ENCODE data around the gene PTPN18. TPM values are rescaled to one million over a fixed set of nuclear protein-coding genes. Genes with fewer than 3 reads are reported as not detected.

Gene PTPN18
- total and polyA plus RNA-seq, 5 donors from 2014 or later = 42.2 to 61.3 (median 50.2) TPM

DNA sequence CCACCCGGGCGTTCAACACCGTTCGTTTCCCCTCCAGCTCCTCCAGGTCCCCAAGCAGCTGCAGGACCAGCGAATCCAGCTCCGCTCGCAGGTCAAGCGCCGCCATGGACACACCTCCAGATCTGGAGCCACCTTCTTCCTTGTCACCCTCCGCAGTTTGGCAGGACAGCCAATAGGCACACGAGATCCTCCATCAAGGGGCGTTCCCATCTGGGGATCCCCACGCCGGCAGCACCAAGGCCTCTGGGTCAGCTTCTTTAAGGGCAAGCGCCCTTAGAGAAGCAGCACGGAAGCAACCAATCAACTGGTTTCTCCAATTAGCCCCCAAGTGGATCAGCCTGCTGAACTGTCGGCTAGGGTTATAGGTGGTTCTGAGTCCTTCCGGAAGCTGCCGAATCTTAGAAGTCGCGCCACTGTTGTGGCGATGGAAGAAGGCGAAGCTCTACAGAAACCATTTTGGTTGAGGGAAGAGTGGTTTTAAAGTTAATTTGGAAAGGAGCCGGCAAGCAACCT lies 13.8 kb upstream of the PTPN18 start:
- Mint-ChIP-seq H3K4me3 (peak overlapping the region; percentile 95 to 100 (median 100)), H3K27ac (peak overlapping the region; percentile 100), H3K9me3 (no peaks in the 10 kb centered on the region), H3K36me3 (peaks cover 43% of the 10 kb centered on the region), H3K4me1 (peaks cover 5 to 51% (median 20%) of the 10 kb centered on the region in 4 donors), H3K27me3 (no peaks in the 10 kb centered on the region)
- DNase-seq (peak; percentile 84 to 94 (median 90)), ATAC-seq (ENCODE audit: low read depth in 2 of 2) (peak; percentile 65 to 68)
- Histone ChIP-seq H3K9me3 (ENCODE audit: control insufficient read depth in 2 of 2, low read length in 2 of 2) (no peaks in the 10 kb centered on the region), H3K36me3 (ENCODE audit: control insufficient read depth, insufficient read depth, low read length) (peaks cover 50% of the 10 kb centered on the region), H3K27ac (ENCODE audit: insufficient read depth, low read length, poor library complexity, severe bottlenecking) (peak overlapping the region; percentile 97), H3K27me3 (ENCODE audit: control insufficient read depth, insufficient read depth, low read length) (no peaks in the 10 kb centered on the region), H3K4me1 (ENCODE audit: control insufficient read depth, insufficient read depth, low read length, poor library complexity, severe bottlenecking) (peaks cover 24% of the 10 kb centered on the region), H3K4me3 (ENCODE audit: low read depth, low read length) (peak overlapping the region; percentile 98)

DNA sequence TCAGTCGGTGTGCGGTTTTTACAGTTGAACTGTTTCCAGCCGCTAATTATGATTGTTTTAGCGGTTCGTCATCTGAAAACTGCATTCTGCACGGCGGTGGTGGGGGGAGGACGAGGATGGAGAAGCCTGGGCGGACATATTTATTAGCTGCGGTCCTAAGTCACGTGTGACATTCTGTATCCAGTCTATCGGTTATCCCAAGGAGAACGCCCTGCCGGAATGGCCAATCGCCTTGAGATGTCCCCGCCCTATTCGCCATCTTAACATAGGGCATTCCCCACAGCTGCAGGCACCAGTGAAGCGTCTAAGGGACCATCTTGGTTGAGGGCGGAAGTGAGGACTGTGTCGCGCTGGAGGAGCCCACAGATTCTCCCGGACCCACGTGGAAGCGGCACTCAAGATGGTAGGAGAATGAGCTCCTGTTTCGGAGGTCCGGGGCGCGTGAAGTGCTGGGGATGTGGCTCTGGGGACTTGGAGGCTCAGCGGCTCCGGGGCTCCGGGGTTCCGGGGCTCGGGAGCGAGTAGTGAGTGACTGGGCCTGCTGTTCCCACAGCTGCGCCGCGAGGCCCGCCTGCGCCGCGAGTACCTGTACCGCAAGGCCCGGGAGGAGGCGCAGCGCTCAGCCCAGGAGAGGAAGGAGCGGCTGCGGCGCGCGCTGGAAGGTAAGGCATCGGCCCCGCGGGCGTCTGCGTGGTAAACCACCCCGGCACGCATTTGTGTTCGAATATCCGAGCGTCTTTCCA lies 13.2 kb upstream of the PTPN18 start, which contains the start of gene IMP4:
Gene IMP4, plus strand, starts transcription at position 365 of the 743 bp plus-strand sequence. Its CDS starts 36 bp downstream, at position 401.
- Histone ChIP-seq H3K36me3 (ENCODE audit: control insufficient read depth, insufficient read depth, low read length) (peaks cover 55% of the 10 kb centered on the region), H3K4me1 (ENCODE audit: control insufficient read depth, insufficient read depth, low read length, poor library complexity, severe bottlenecking) (peaks cover 24% of the 10 kb centered on the region), H3K9me3 (ENCODE audit: control insufficient read depth in 2 of 2, low read length in 2 of 2) (no peaks in the 10 kb centered on the region), H3K27ac (ENCODE audit: insufficient read depth, low read length, poor library complexity, severe bottlenecking) (peak within 1 kb of the TSS; percentile 97), H3K4me3 (ENCODE audit: low read depth, low read length) (peak within 1 kb of the TSS; percentile 98), H3K27me3 (ENCODE audit: control insufficient read depth, insufficient read depth, low read length) (no peaks in the 10 kb centered on the region)
- H3K27ac Mint-ChIP-seq = peak within 1 kb of the TSS; percentile 100
- no peaks in the 10 kb centered on the region for H3K27me3 Mint-ChIP-seq
- peak; percentile 87 to 89 for ATAC-seq (ENCODE audit: low read depth in 2 of 2)
- DNase-seq = peak; percentile 96 to 99 (median 97)
- no peaks in the 10 kb centered on the region for H3K9me3 Mint-ChIP-seq
- H3K4me3 Mint-ChIP-seq = peak within 1 kb of the TSS; percentile 95 to 100 (median 100)
- peaks cover 5 to 56% (median 23%) of the 10 kb centered on the region in 4 donors for H3K4me1 Mint-ChIP-seq
- peaks cover 48% of the 10 kb centered on the region for H3K36me3 Mint-ChIP-seq

DNA sequence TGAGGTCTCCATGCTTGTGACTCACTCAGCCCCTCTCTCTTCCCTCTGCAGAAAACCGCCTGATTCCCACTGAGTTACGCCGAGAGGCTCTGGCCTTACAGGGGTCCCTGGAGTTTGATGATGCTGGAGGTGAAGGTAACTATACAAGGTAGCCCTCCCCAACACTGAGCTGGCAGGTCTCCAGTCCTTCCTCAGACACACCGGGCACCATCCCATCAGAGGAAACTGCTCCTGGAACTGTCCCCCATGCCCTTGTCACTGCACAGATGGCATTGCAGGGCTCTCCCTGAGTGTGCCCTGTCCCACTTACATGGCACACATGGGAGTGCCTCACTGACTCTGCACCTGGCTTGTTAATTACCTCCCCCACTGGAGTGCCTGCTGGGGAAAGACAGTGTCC lies 11.3 kb upstream of the PTPN18 start:
- Histone ChIP-seq H3K4me1 (ENCODE audit: control insufficient read depth, insufficient read depth, low read length, poor library complexity, severe bottlenecking) (peaks cover 24% of the 10 kb centered on the region), H3K27ac (ENCODE audit: insufficient read depth, low read length, poor library complexity, severe bottlenecking) (no peak overlapping the region), H3K27me3 (ENCODE audit: control insufficient read depth, insufficient read depth, low read length) (no peaks in the 10 kb centered on the region), H3K4me3 (ENCODE audit: low read depth, low read length) (no peak overlapping the region), H3K36me3 (ENCODE audit: control insufficient read depth, insufficient read depth, low read length) (peaks cover 45% of the 10 kb centered on the region), H3K9me3 (ENCODE audit: control insufficient read depth in 2 of 2, low read length in 2 of 2) (no peaks in the 10 kb centered on the region)
- no peaks in the 10 kb centered on the region for H3K27me3 Mint-ChIP-seq
- DNase-seq (no peak), ATAC-seq (ENCODE audit: low read depth in 2 of 2) (no peak)
- H3K27ac Mint-ChIP-seq = peak overlapping the region in 2 of 3 donors; percentile 46 to 57
- H3K9me3 Mint-ChIP-seq = no peaks in the 10 kb centered on the region
- H3K4me3 Mint-ChIP-seq = peak overlapping the region; percentile 95 to 100 (median 100)
- H3K36me3 Mint-ChIP-seq = peaks cover 43% of the 10 kb centered on the region
- H3K4me1 Mint-ChIP-seq = peaks cover 5 to 52% (median 21%) of the 10 kb centered on the region in 4 donors

DNA sequence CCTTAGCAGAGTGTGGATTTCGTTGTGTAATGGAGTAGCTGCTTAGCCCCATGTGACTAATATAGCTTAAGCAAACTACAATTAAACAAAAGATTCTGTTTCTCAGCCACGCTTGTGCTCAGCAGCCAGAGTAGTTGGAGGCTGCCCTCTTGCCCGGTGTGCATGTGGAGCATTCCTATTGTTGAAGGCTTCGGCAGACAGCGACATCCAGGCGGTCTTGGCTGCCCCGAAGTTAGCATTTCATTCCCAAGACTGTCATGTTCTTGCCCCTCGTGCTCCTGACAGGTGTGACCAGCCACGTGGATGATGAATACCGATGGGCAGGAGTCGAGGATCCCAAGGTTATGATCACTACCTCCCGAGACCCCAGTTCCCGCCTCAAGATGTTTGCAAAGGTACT lies 10.8 kb upstream of the PTPN18 start:
- Mint-ChIP-seq H3K36me3 (peaks cover 38% of the 10 kb centered on the region), H3K27ac (peak overlapping the region in 2 of 3 donors; percentile 46 to 57), H3K9me3 (no peaks in the 10 kb centered on the region), H3K4me1 (peaks cover 5 to 46% (median 19%) of the 10 kb centered on the region in 4 donors), H3K27me3 (no peaks in the 10 kb centered on the region), H3K4me3 (peak overlapping the region in 2 of 4 donors; percentile 95 to 100)
- Histone ChIP-seq H3K4me1 (ENCODE audit: control insufficient read depth, insufficient read depth, low read length, poor library complexity, severe bottlenecking) (peaks cover 24% of the 10 kb centered on the region), H3K27me3 (ENCODE audit: control insufficient read depth, insufficient read depth, low read length) (no peaks in the 10 kb centered on the region), H3K9me3 (ENCODE audit: control insufficient read depth in 2 of 2, low read length in 2 of 2) (no peaks in the 10 kb centered on the region), H3K4me3 (ENCODE audit: low read depth, low read length) (no peak overlapping the region), H3K27ac (ENCODE audit: insufficient read depth, low read length, poor library complexity, severe bottlenecking) (no peak overlapping the region), H3K36me3 (ENCODE audit: control insufficient read depth, insufficient read depth, low read length) (peaks cover 44% of the 10 kb centered on the region)
- ATAC-seq (ENCODE audit: low read depth in 2 of 2) = no peak
- DNase-seq = no peak

DNA sequence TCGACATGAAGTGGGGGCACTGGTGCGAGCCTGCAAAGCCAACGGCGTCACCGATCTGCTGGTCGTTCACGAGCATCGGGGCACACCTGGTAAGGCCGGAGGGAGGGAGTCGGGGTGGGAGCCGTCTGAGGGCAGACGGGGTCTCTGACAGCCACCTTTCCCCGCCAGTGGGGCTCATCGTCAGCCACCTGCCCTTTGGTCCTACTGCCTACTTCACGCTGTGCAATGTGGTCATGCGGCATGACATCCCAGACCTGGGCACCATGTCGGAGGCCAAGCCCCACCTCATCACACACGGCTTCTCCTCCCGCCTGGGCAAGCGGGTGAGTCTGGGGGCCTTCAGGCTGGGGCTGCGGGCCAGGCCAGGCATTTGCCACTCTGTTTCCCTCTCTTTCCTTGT lies 10.2 kb upstream of the PTPN18 start:
- ATAC-seq (ENCODE audit: low read depth in 2 of 2) (no peak), DNase-seq (no peak)
- Histone ChIP-seq H3K36me3 (ENCODE audit: control insufficient read depth, insufficient read depth, low read length) (peaks cover 41% of the 10 kb centered on the region), H3K9me3 (ENCODE audit: control insufficient read depth in 2 of 2, low read length in 2 of 2) (no peaks in the 10 kb centered on the region), H3K4me1 (ENCODE audit: control insufficient read depth, insufficient read depth, low read length, poor library complexity, severe bottlenecking) (peaks cover 19% of the 10 kb centered on the region), H3K27me3 (ENCODE audit: control insufficient read depth, insufficient read depth, low read length) (no peaks in the 10 kb centered on the region), H3K27ac (ENCODE audit: insufficient read depth, low read length, poor library complexity, severe bottlenecking) (no peak overlapping the region), H3K4me3 (ENCODE audit: low read depth, low read length) (no peak overlapping the region)
- Mint-ChIP-seq H3K27ac (no peak overlapping the region), H3K4me1 (peaks cover 5 to 41% (median 15%) of the 10 kb centered on the region in 4 donors), H3K27me3 (no peaks in the 10 kb centered on the region), H3K4me3 (peak overlapping the region in 1 of 4 donors; percentile 72), H3K9me3 (no peaks in the 10 kb centered on the region), H3K36me3 (peaks cover 33% of the 10 kb centered on the region)

DNA sequence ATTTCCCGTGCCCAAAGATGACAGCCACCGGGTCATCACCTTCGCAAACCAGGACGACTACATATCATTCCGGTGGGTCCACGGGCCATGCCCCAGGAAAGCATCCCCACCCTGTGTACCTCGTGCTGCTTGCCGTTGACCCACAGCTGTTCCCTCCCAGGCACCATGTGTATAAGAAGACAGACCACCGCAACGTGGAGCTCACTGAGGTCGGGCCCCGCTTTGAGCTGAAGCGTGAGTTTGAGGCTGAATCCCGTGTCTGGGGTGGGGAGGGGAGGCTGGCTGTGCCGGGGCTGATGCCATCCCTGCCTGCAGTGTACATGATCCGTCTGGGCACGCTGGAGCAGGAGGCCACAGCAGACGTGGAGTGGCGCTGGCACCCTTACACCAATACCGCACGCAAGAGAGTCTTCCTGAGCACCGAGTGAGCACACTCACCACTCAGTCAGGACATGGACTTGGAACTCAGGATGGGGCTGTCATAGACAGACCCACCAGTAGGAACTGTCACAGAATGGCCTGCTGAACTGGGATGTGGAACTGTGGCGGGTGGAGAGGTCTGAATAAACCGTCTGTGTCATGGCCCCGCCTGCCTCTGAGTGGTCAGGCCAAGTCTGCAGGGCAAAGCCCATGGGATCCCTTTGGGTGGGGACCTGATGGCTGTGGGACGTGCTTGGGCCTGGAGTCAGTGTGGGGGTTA lies 9.7 kb upstream of the PTPN18 start:
- Mint-ChIP-seq H3K27me3 (no peaks in the 10 kb centered on the region), H3K36me3 (peaks cover 33% of the 10 kb centered on the region), H3K4me3 (peak overlapping the region in 3 of 4 donors; percentile 30 to 72 (median 44)), H3K4me1 (peaks cover 2 to 38% (median 13%) of the 10 kb centered on the region in 4 donors), H3K27ac (no peak overlapping the region), H3K9me3 (no peaks in the 10 kb centered on the region)
- Histone ChIP-seq H3K27me3 (ENCODE audit: control insufficient read depth, insufficient read depth, low read length) (no peaks in the 10 kb centered on the region), H3K27ac (ENCODE audit: insufficient read depth, low read length, poor library complexity, severe bottlenecking) (no peak overlapping the region), H3K4me3 (ENCODE audit: low read depth, low read length) (no peak overlapping the region), H3K9me3 (ENCODE audit: control insufficient read depth in 2 of 2, low read length in 2 of 2) (no peaks in the 10 kb centered on the region), H3K4me1 (ENCODE audit: control insufficient read depth, insufficient read depth, low read length, poor library complexity, severe bottlenecking) (peaks cover 15% of the 10 kb centered on the region), H3K36me3 (ENCODE audit: control insufficient read depth, insufficient read depth, low read length) (peaks cover 41% of the 10 kb centered on the region)
- no peak for DNase-seq
- no peak for ATAC-seq (ENCODE audit: low read depth in 2 of 2)

DNA sequence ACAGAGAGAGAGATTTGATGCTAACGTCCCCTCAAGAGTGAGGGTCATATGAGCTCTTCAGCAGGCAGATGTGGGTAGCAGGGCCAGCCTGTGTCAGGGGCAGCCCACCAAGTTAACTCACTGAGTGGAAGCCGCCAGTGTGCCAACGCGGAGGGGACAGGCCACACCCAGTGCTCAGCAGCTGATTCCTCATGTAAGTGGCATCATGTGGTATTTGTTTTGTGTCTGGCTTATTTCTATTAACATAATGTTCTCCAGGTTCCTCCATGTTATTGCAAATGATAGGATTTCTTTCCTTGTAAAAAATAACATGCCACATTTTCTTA lies 9.2 kb upstream of the PTPN18 start:
- Mint-ChIP-seq H3K27ac (no peak overlapping the region), H3K27me3 (no peaks in the 10 kb centered on the region), H3K36me3 (peaks cover 33% of the 10 kb centered on the region), H3K9me3 (no peaks in the 10 kb centered on the region), H3K4me3 (peak overlapping the region in 1 of 4 donors; percentile 72), H3K4me1 (peaks cover 0 to 35% (median 9%) of the 10 kb centered on the region in 4 donors)
- H3K9me3 ChIP-seq (ENCODE audit: control insufficient read depth in 2 of 2, low read length in 2 of 2) = no peaks in the 10 kb centered on the region
- peaks cover 41% of the 10 kb centered on the region for H3K36me3 ChIP-seq (ENCODE audit: control insufficient read depth, insufficient read depth, low read length)
- H3K4me1 ChIP-seq (ENCODE audit: control insufficient read depth, insufficient read depth, low read length, poor library complexity, severe bottlenecking) = peaks cover 15% of the 10 kb centered on the region
- ATAC-seq (ENCODE audit: low read depth in 2 of 2) (no peak), DNase-seq (no peak)
- H3K27me3 ChIP-seq (ENCODE audit: control insufficient read depth, insufficient read depth, low read length) = no peaks in the 10 kb centered on the region
- no peak overlapping the region for H3K27ac ChIP-seq (ENCODE audit: insufficient read depth, low read length, poor library complexity, severe bottlenecking)
- H3K4me3 ChIP-seq (ENCODE audit: low read depth, low read length) = no peak overlapping the region
